ENCODE results near the gene DNAJB14. TPM values are rescaled to one million over a fixed set of nuclear protein-coding genes. Genes with fewer than 3 reads are reported as not detected.

The DNAJB14 gene
- total RNA-seq, 3 donors from 2014 or later, result 49.4 to 55.3 (median 54.2) TPM

- no peak for TF ChIP-seq CTCF (IDR thresholded peaks at IDR 0.05)
- no peak for ATAC-seq
- Histone ChIP-seq H3K4me3 (no peak overlapping the region), H3K36me3 (ENCODE audit: low read depth) (no peaks in the 10 kb centered on the region), H3K4me1 (ENCODE audit: low read depth) (peaks cover 12% of the 10 kb centered on the region), H3K9me3 (no peaks in the 10 kb centered on the region)
- intact Hi-C loops (cut with DNase I, micrococcal nuclease), result loop anchor here in 1 of 2 donors (10.0 kb wide), 2 partner anchors 53 to 77 kb away; partner anchors contain the start of genes DAPP1 and DNAJB14
- no peak for DNase-seq
Measured at GRCh38 chr4:99891351-99891750, 55.1 kb downstream of the DNAJB14 start.

DNA sequence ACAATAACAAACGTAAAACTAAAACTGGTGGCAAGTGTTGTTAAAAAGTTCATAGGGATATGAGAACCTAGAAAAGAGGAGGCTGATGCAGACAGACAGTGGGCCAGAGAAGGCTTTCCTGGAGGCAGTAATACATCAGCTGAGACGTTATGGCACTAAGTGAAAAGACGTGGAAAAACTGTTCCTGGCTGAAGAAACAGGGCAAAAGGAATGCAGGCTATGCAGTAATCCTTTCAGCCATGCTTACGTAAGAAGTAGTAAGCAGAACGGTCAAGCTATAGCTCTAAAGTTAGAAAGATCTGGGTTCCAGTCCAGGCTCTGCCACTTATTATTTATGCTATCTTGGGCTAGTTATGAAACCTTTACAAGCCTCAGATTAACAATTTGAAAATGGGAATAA, 58.6 kb downstream of the DNAJB14 start:
- Histone ChIP-seq H3K4me1 (ENCODE audit: low read depth) (peaks cover under 1% of the 10 kb centered on the region), H3K36me3 (ENCODE audit: low read depth) (no peaks in the 10 kb centered on the region), H3K4me3 (no peak overlapping the region), H3K9me3 (no peaks in the 10 kb centered on the region)
- DNase-seq (no peak), ATAC-seq (no peak)
- TF ChIP-seq CTCF (IDR thresholded peaks at IDR 0.05), result no peak
- intact Hi-C loops (cut with DNase I, micrococcal nuclease), result no loop called here

DNA sequence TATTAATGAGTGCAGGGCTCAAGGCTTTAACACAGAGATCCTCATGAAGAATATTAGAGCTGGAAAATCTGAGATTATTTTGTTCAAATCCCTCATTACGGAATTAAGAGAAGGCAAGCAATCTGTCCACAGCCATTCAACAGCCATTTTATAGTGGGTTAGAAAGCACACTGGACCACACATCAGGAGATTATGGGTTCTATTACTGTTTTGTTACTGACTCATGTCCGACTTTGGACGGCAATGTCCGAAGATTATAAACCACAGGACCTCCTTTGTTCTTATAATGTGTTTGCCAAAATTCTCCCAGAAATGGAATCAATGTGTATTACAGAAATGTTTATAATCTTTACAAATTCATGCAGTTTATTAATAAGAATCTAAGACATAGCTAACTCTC, 60.3 kb downstream of the DNAJB14 start:
- TF ChIP-seq CTCF (IDR thresholded peaks at IDR 0.05), result no peak
- Histone ChIP-seq H3K9me3 (no peaks in the 10 kb centered on the region), H3K36me3 (ENCODE audit: low read depth) (no peaks in the 10 kb centered on the region), H3K4me1 (ENCODE audit: low read depth) (no peaks in the 10 kb centered on the region), H3K4me3 (no peak overlapping the region)
- DNase-seq, result no peak
- intact Hi-C loops (cut with DNase I, micrococcal nuclease), result no loop called here
- no peak for ATAC-seq

DNA sequence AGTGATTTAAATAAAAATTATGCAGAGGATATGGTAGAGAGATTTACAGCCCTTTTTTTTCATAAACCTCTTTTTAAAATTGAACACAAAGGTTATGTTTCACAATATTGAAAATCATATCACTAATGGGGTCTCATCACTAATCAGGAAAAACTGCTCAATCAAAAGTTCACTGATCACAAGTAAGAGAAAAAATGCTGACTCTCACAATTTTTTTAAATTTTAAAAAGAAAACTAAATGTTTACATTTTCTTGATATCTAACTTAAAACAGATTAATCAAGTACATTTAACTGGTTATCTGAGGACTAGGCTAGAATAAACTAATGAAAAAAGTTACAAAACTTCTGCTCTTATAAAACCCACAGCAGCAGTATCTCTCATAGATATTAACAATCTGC, 60.7 kb downstream of the DNAJB14 start:
- Histone ChIP-seq H3K9me3 (no peaks in the 10 kb centered on the region), H3K4me3 (no peak overlapping the region), H3K4me1 (ENCODE audit: low read depth) (no peaks in the 10 kb centered on the region), H3K36me3 (ENCODE audit: low read depth) (no peaks in the 10 kb centered on the region)
- intact Hi-C loops (cut with DNase I, micrococcal nuclease), result no loop called here
- DNase-seq, result no peak
- no peak for ATAC-seq
- TF ChIP-seq CTCF (IDR thresholded peaks at IDR 0.05), result no peak

GRCh38 chr4:99885063-99885664, 61.3 kb downstream of the DNAJB14 start:
- ATAC-seq (no peak), DNase-seq (peak in 1 of 3 donors; percentile 22)
- no peaks in the 10 kb centered on the region for H3K36me3 ChIP-seq (ENCODE audit: low read depth)
- no peaks in the 10 kb centered on the region for H3K4me1 ChIP-seq (ENCODE audit: low read depth)
- H3K9me3 ChIP-seq, result no peaks in the 10 kb centered on the region
- intact Hi-C loops (cut with DNase I, micrococcal nuclease), result no loop called here
- H3K4me3 ChIP-seq, result no peak overlapping the region
- TF ChIP-seq CTCF (IDR thresholded peaks at IDR 0.05), result no peak

- Histone ChIP-seq H3K4me3 (no peak overlapping the region), H3K4me1 (ENCODE audit: low read depth) (no peaks in the 10 kb centered on the region), H3K9me3 (no peaks in the 10 kb centered on the region), H3K36me3 (ENCODE audit: low read depth) (no peaks in the 10 kb centered on the region)
- ATAC-seq (no peak), DNase-seq (no peak)
- TF ChIP-seq CTCF (IDR thresholded peaks at IDR 0.05), result no peak
- intact Hi-C loops (cut with DNase I, micrococcal nuclease), result no loop called here
Measured at GRCh38 chr4:99879458-99879857, 67.0 kb downstream of the DNAJB14 start.

All from mucosa of descending colon (tissue), 3 donors.